Measurements from ENCODE around the gene TTC39B.

- TF ChIP-seq CTCF (tag by site-specific recombination; IDR thresholded peaks at IDR 0.05) (no peak), ZNF10 (tag by site-specific recombination; IDR thresholded peaks at IDR 0.05) (no peak), PRDM10 (tag by site-specific recombination; IDR thresholded peaks at IDR 0.05) (no peak)
Observed at GRCh38 chr9:15299374-15299939, 7.6 kb downstream of the TTC39B start.
